ENCODE data around the gene PC. TPM values are rescaled to one million over a fixed set of nuclear protein-coding genes. Genes with fewer than 3 reads are reported as not detected.

Gene PC
- total RNA-seq, 4 donors from 2014 or later: 7.3 to 22.5 (median 17.4) TPM

DNA sequence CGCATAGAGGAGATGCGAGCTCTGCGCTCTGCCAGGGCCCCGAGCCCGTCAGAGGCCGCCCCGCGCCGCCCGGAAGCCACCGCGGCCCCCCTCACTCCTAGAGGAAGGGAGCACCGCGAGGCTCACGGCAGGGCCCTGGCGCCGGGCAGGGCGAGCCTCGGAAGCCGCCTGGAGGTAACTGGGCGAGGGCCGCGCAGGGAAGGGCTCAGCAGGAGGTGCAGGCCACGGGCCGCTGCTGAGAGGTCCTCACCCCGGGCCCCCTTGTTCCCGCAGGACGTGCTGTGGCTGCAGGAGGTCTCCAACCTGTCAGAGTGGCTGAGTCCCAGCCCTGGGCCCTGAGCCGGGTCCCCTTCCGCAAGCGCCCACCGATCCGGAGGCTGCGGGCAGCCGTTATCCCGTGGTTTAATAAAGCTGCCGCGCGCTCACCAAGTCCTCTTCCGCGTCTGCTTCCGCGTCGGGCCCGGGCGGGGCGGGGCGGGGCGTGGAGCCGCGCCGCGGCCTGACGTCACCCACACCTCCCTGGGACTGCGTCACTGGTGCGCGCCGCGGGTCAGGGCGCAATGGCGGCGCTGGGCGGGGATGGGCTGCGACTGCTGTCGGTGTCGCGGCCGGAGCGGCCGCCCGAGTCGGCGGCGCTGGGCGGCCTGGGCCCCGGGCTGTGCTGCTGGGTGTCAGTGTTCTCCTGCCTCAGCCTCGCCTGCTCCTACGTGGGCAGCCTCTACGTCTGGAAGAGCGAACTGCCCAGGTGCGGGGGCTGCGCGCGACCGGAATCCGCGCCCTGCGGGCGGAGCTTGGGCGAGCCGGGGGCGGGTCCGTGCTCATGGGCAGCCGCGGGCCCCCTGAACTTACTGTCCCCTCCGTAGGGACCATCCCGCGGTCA lies 115.0 kb downstream of the PC start, which contains the start of gene RCE1:
Gene RCE1, plus strand, starts transcription at position 546 of the 880 bp plus-strand sequence. Its CDS starts 15 bp downstream, at position 561.
- intact Hi-C loops (cut with DNase I; ENCODE audit: low total_unique reads): no loop called here
- peak within 1 kb of the TSS; percentile 92 for H3K4me3 ChIP-seq (ENCODE audit: low read depth, poor library complexity, severe bottlenecking)
- TF ChIP-seq POLR2A (IDR thresholded peaks at IDR 0.05): peak in 1 of 2 donors; percentile 86
- TF ChIP-seq, protein P1, sequence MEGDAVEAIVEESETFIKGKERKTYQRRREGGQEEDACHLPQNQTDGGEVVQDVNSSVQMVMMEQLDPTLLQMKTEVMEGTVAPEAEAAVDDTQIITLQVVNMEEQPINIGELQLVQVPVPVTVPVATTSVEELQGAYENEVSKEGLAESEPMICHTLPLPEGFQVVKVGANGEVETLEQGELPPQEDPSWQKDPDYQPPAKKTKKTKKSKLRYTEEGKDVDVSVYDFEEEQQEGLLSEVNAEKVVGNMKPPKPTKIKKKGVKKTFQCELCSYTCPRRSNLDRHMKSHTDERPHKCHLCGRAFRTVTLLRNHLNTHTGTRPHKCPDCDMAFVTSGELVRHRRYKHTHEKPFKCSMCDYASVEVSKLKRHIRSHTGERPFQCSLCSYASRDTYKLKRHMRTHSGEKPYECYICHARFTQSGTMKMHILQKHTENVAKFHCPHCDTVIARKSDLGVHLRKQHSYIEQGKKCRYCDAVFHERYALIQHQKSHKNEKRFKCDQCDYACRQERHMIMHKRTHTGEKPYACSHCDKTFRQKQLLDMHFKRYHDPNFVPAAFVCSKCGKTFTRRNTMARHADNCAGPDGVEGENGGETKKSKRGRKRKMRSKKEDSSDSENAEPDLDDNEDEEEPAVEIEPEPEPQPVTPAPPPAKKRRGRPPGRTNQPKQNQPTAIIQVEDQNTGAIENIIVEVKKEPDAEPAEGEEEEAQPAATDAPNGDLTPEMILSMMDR (IDR thresholded peaks at IDR 0.05): no peak
- DNase-seq (ENCODE audit: low spot score in 2 of 2): peak; percentile 86 to 97
- WGBS, 2 donors: 1% methylated on average over 32 of the region's 98 CpGs; no CpG with 5 or more reads in 1 of the 2 donors

DNA sequence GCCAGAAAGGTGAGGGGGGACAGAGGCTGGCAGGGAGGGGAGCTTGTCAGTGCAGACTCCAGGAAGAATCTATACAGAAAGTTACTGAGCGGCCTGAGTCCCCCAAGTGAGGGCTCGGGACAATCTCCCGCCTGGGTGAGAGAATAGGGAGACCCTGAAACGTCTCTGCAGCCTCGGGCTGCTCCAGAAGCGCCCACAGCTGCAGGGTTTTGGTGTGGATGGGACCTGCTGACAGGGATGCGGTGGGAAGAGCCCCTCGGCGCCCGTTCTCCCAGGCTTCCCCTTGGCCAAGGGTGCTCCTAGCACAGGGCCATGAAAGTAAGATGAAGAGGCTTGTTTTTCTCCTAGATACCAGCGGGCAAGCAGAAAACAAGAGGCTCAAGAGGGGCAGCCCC lies 115.7 kb downstream of the PC start:
- DNase-seq (ENCODE audit: low spot score in 2 of 2): peak in 1 of 2 donors; percentile 78
- peak overlapping the region; percentile 92 for H3K4me3 ChIP-seq (ENCODE audit: low read depth, poor library complexity, severe bottlenecking)
- intact Hi-C loops (cut with DNase I; ENCODE audit: low total_unique reads): no loop called here
- TF ChIP-seq, protein P1 (IDR thresholded peaks at IDR 0.05): no peak
- TF ChIP-seq POLR2A (IDR thresholded peaks at IDR 0.05): no peak
- WGBS, 2 donors: 1% methylated on average over 11 of the region's 11 CpGs

DNA sequence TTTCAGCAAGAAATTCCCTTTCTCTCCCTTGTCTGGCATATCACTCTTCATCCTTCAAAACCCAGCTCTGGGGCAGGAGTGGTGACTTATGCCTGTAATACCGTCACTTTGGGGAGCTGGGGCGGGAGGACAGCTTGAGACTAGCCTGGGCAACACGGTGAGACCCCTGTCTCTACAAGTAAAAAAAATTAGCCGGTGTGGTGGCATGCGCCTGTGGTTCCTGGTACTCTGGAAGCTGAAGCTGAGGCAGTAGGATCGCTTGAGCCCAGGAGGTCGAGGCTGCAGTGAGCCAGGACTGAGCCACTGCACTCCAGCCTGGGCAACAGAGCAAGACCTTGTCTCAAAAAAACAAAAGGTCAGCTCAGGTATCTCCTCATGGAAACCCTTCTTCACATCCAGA lies 116.3 kb downstream of the PC start:
- 78 to 87% methylated on average over 7 of the region's 7 CpGs for WGBS, 2 donors
- TF ChIP-seq, protein P1 (IDR thresholded peaks at IDR 0.05): no peak
- TF ChIP-seq POLR2A (IDR thresholded peaks at IDR 0.05): no peak
- intact Hi-C loops (cut with DNase I; ENCODE audit: low total_unique reads): no loop called here
- H3K4me3 ChIP-seq (ENCODE audit: low read depth, poor library complexity, severe bottlenecking): no peak overlapping the region
- DNase-seq (ENCODE audit: low spot score in 2 of 2): peak in 1 of 2 donors; percentile 77

DNA sequence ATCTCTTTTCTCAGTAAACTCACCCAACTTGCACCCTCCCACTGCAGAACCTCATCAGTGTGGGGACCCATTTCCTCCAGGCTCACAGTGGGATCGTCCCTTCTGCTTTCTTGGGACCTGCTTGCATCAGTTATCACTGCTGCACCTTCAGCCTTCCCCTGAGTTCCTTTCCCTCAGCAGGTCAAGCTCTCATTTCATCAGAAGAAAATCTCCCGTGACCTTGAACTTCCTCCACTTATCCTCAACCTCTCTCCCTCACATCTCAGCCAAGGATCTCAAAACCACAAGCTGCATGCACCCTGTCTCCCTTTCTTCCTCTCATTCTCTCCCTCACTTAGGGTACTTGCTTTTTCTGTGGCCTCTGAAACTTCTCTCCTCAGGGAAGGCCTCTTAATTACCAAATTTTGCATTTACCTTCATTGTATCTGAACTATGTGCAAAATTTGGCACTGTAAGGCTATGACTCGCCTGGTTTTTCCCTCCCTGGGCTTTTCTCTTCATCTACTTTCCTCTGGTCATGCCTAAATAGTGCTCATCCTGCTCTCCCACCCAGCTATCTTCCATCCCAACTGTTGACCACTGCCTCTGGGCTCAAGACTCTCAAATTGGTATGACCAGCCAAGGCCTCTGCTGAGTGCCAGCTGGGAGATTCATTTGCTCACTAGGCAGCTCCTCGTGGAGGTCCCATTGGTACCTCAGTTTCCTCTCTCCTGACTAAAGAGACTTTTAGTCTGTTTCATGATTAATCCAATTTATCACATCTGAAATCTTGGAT lies 117.7 kb downstream of the PC start:
- TF ChIP-seq, protein P1 (IDR thresholded peaks at IDR 0.05): no peak
- no peak for TF ChIP-seq POLR2A (IDR thresholded peaks at IDR 0.05)
- no peak overlapping the region for H3K4me3 ChIP-seq (ENCODE audit: low read depth, poor library complexity, severe bottlenecking)
- 77 to 79% methylated on average over 4 of the region's 4 CpGs for WGBS, 2 donors
- DNase-seq (ENCODE audit: low spot score in 2 of 2): no peak
- intact Hi-C loops (cut with DNase I; ENCODE audit: low total_unique reads): no loop called here

DNA sequence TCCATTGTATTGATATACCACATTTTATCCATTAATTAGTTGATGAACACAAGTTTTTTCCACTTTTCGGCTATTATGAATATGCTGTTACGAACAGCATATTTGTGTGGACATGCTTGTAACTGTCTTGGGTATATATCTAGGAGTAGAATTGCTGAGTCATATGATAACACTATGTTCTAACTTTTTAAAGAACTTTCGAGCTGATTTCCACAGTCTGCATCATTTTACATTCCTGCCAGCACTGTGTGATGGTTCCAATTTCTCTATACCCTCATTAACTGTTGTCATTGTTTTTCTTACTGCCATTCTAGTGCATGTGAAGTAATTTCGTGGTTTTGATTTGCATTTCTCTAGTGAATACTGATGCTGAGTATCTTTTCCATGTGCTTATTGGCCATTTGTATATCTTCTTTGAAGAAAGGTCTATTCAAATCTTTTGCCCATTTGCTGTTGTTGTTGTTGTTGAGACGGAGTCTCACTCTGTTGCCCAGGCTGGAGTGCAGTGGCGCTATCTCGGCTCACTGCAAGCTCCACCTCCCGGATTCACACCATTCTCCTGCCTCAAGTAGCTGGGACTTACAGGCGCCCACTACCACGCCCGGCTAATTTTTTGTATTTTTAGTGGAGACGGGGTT lies 122.3 kb downstream of the PC start:
- no peak for DNase-seq (ENCODE audit: low spot score in 2 of 2)
- no peak overlapping the region for H3K4me3 ChIP-seq (ENCODE audit: low read depth, poor library complexity, severe bottlenecking)
- intact Hi-C loops (cut with DNase I; ENCODE audit: low total_unique reads): loop anchor here (5.0 to 10.0 kb wide), 2 partner anchors 144 to 421 kb away; no protein-coding TSS in a partner anchor
- WGBS, 2 donors: 79 to 86% methylated on average over 12 of the region's 12 CpGs
- TF ChIP-seq POLR2A (IDR thresholded peaks at IDR 0.05): no peak
- TF ChIP-seq, protein P1 (IDR thresholded peaks at IDR 0.05): no peak

All from lower leg skin (tissue), 4 donors.